ENCODE data around the gene CDSN. TPM values are rescaled to one million over a fixed set of nuclear protein-coding genes. Genes with fewer than 3 reads are reported as not detected.

The CDSN gene
- total and polyA plus RNA-seq, 2 of the 8 experiments (the other 6 are each of a cell fraction or from before 2014, with no cell fraction given): not detected

DNA sequence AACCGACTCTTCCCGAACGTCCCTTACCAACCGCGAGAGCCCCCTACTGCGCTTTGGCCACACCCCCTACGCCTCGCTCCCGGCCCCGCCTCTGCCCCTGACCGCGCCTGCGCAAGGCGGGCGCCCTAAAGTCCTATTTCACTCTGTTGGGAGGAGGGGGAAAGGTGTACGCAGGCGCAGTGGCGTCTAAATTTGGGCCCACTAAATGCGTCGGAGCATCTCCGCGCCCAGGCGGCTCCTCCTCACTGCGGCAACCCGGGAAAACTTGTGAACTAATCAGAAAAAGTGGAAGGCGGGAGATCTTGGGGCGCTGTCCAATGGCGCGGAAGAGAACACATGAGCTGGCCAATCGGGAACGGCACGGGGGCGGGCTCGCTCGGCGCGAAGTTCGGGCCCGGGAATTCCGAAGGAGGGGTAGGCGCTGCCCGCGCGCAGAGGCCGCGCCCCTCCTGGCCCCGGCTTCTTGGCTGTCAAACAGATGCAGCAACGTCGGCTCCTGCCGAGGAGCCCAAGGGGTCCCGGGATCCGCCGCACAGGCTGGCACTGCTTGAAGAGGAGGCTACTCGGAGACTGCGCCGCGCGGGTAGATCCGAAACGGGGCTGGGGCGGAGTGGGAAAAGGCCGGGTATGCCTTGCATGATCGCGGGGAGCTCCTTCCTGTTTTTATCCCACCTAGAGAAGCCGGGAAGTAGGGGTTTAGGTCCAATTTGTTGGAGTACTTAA, 38.1 kb upstream of the CDSN start, which contains the start of gene TCF19 (continued):
- TF ChIP-seq BRCA1 (IDR thresholded peaks at IDR 0.05; ENCODE audit: low read depth, low read length) (0 out of 2 replicates have a peak, but pooled peaks have one; percentile 5), NRF1 (IDR thresholded peaks at IDR 0.05; ENCODE audit: low read depth, low read length) (peak; percentile 87), EZH2 (IDR thresholded peaks at IDR 0.05; ENCODE audit: low read depth, low read length, severe bottlenecking) (no peak), CHD2 (IDR thresholded peaks at IDR 0.05; ENCODE audit: low read length) (peak; percentile 85), HDAC2 (IDR thresholded peaks at IDR 0.05; ENCODE audit: borderline replicate concordance in 1 of 2, low read depth in 2 of 2, low read length in 2 of 2) (0 out of 4 replicates have a peak, but pooled peaks of 1 of the 2 experiments have one; percentile 63), CTBP2 (IDR thresholded peaks at IDR 0.05; ENCODE audit: borderline replicate concordance, insufficient read depth, insufficient read length, low read length) (no peak), SP1 (IDR thresholded peaks at IDR 0.05; ENCODE audit: low read depth, low read length) (peak; percentile 95), SRF (IDR thresholded peaks at IDR 0.05; ENCODE audit: low read depth, low read length) (no peak), JUND (IDR thresholded peaks at IDR 0.05; ENCODE audit: low read length) (no peak), ZNF274 (IDR thresholded peaks at IDR 0.05; ENCODE audit: borderline replicate concordance, extremely low read depth, low read length) (no peak), GABPA (IDR thresholded peaks at IDR 0.05; ENCODE audit: borderline replicate concordance, insufficient read depth, low read length) (no peak), TAF1 (IDR thresholded peaks at IDR 0.05; ENCODE audit: low read depth, low read length) (peak; percentile 55), KDM4A (IDR thresholded peaks at IDR 0.05; ENCODE audit: low read depth, low read length, severe bottlenecking) (no peak), SAP30 (IDR thresholded peaks at IDR 0.05; ENCODE audit: insufficient read depth, insufficient replicate concordance, low read length) (peak; percentile 89), CEBPB (IDR thresholded peaks at IDR 0.05; ENCODE audit: low read depth, low read length) (no peak), SP4 (IDR thresholded peaks at IDR 0.05; ENCODE audit: low read length) (no peak)

Data from H1 (cell line).